ENCODE results near the gene LGALS3BP.
"Not testable (repeated sequence)": the region's sequence is repeated elsewhere in the genome, so short reads cannot be mapped to it uniquely, and the experiment has no call there.

Gene LGALS3BP

GRCh38 chr17:78947235-78948149, 32.2 kb downstream of the LGALS3BP start:
- DNase-seq (ENCODE audit: low spot score in 2 of 2), result no peak
- Histone ChIP-seq H3K9me3 (no peaks in the 10 kb centered on the region), H3K36me3 (replicated peaks) (no peaks in the 10 kb centered on the region), H3K4me1 (no peaks in the 10 kb centered on the region), H3K4me3 (no peak overlapping the region), H3K27me3 (ENCODE audit: low read depth) (no peaks in the 10 kb centered on the region)
- in situ Hi-C loops (cut with MboI; ENCODE audit: low sequenced_read_pairs), result no loop called here

- Histone ChIP-seq H3K9me3 (no peaks in the 10 kb centered on the region), H3K27me3 (ENCODE audit: low read depth) (no peaks in the 10 kb centered on the region), H3K4me1 (no peaks in the 10 kb centered on the region), H3K4me3 (no peak overlapping the region), H3K36me3 (replicated peaks) (no peaks in the 10 kb centered on the region)
- in situ Hi-C loops (cut with MboI; ENCODE audit: low sequenced_read_pairs), result no loop called here
- DNase-seq (ENCODE audit: low spot score in 2 of 2), result no peak
Measured at GRCh38 chr17:78946631-78947030, 33.1 kb downstream of the LGALS3BP start.

GRCh38 chr17:78946131-78946530, 33.6 kb downstream of the LGALS3BP start:
- DNase-seq (ENCODE audit: low spot score in 2 of 2), result no peak
- in situ Hi-C loops (cut with MboI; ENCODE audit: low sequenced_read_pairs), result no loop called here

GRCh38 chr17:78945455-78945854, 34.3 kb downstream of the LGALS3BP start:
- H3K27me3 ChIP-seq (ENCODE audit: low read depth); H3K36me3 ChIP-seq (replicated peaks); H3K4me3 ChIP-seq; in situ Hi-C loops (cut with MboI; ENCODE audit: low sequenced_read_pairs); DNase-seq (ENCODE audit: low spot score in 2 of 2); H3K4me1 ChIP-seq; H3K9me3 ChIP-seq: not testable (repeated sequence)

More at GRCh38 chr17:78946131-78946530, 33.6 kb downstream of the LGALS3BP start:
- Histone ChIP-seq H3K4me1 (no peaks in the 10 kb centered on the region), H3K27me3 (ENCODE audit: low read depth) (no peaks in the 10 kb centered on the region), H3K36me3 (replicated peaks) (no peaks in the 10 kb centered on the region), H3K4me3 (no peak overlapping the region), H3K9me3 (no peaks in the 10 kb centered on the region)

- H3K27me3 ChIP-seq (ENCODE audit: low read depth), result no peaks in the 10 kb centered on the region; the same call in 1 of the 2 replicates
- H3K9me3 ChIP-seq, result no peaks in the 10 kb centered on the region
- H3K4me3 ChIP-seq, result no peak overlapping the region
- no peaks in the 10 kb centered on the region for H3K4me1 ChIP-seq
- DNase-seq (ENCODE audit: low spot score in 2 of 2), result no peak
- in situ Hi-C loops (cut with MboI; ENCODE audit: low sequenced_read_pairs), result no loop called here
- H3K36me3 ChIP-seq (replicated peaks), result no peaks in the 10 kb centered on the region
Measured at GRCh38 chr17:78944956-78945355, 34.8 kb downstream of the LGALS3BP start.

- Histone ChIP-seq H3K27me3 (ENCODE audit: low read depth) (no peaks in the 10 kb centered on the region; the same call in 1 of the 2 replicates), H3K4me3 (no peak overlapping the region), H3K4me1 (no peaks in the 10 kb centered on the region), H3K36me3 (replicated peaks) (no peaks in the 10 kb centered on the region), H3K9me3 (no peaks in the 10 kb centered on the region)
- in situ Hi-C loops (cut with MboI; ENCODE audit: low sequenced_read_pairs), result no loop called here
- DNase-seq (ENCODE audit: low spot score in 2 of 2), result no peak
Measured at GRCh38 chr17:78944026-78944425, 35.7 kb downstream of the LGALS3BP start.

GRCh38 chr17:78940708-78941107, 39.0 kb downstream of the LGALS3BP start:
- H3K9me3 ChIP-seq, result no peaks in the 10 kb centered on the region
- DNase-seq (ENCODE audit: low spot score in 2 of 2), result no peak
- no peaks in the 10 kb centered on the region for H3K4me1 ChIP-seq
- no peak overlapping the region for H3K4me3 ChIP-seq
- in situ Hi-C loops (cut with MboI; ENCODE audit: low sequenced_read_pairs), result no loop called here
- H3K36me3 ChIP-seq (replicated peaks), result no peaks in the 10 kb centered on the region
- no peaks in the 10 kb centered on the region; the same call in 1 of the 2 replicates for H3K27me3 ChIP-seq (ENCODE audit: low read depth)

GRCh38 chr17:78940258-78940657, 39.5 kb downstream of the LGALS3BP start:
- H3K27me3 ChIP-seq (ENCODE audit: low read depth), result no peaks in the 10 kb centered on the region; the same call in 1 of the 2 replicates
- DNase-seq (ENCODE audit: low spot score in 2 of 2), result no peak
- H3K9me3 ChIP-seq, result no peaks in the 10 kb centered on the region
- in situ Hi-C loops (cut with MboI; ENCODE audit: low sequenced_read_pairs), result no loop called here
- no peaks in the 10 kb centered on the region for H3K36me3 ChIP-seq (replicated peaks)
- no peaks in the 10 kb centered on the region for H3K4me1 ChIP-seq
- H3K4me3 ChIP-seq, result no peak overlapping the region

- H3K27me3 ChIP-seq (ENCODE audit: low read depth), result no peaks in the 10 kb centered on the region; the same call in 1 of the 2 replicates
- H3K9me3 ChIP-seq, result no peaks in the 10 kb centered on the region
- DNase-seq (ENCODE audit: low spot score in 2 of 2), result no peak
- no peaks in the 10 kb centered on the region for H3K4me1 ChIP-seq
- H3K36me3 ChIP-seq (replicated peaks), result no peaks in the 10 kb centered on the region
- no peak overlapping the region for H3K4me3 ChIP-seq
- in situ Hi-C loops (cut with MboI; ENCODE audit: low sequenced_read_pairs), result no loop called here
Measured at GRCh38 chr17:78939615-78940014, 40.1 kb downstream of the LGALS3BP start.

GRCh38 chr17:78937561-78937960, 42.2 kb downstream of the LGALS3BP start:
- no peak for DNase-seq (ENCODE audit: low spot score in 2 of 2)
- in situ Hi-C loops (cut with MboI; ENCODE audit: low sequenced_read_pairs), result no loop called here
- Histone ChIP-seq H3K36me3 (replicated peaks) (no peaks in the 10 kb centered on the region), H3K27me3 (ENCODE audit: low read depth) (no peaks in the 10 kb centered on the region; the same call in none of the 2 replicates), H3K9me3 (no peaks in the 10 kb centered on the region), H3K4me3 (no peak overlapping the region), H3K4me1 (no peaks in the 10 kb centered on the region)

GRCh38 chr17:78935419-78936323, 44.1 kb downstream of the LGALS3BP start:
- Histone ChIP-seq H3K4me3 (no peak overlapping the region), H3K27me3 (ENCODE audit: low read depth) (no peaks in the 10 kb centered on the region; the same call in none of the 2 replicates), H3K9me3 (no peaks in the 10 kb centered on the region), H3K4me1 (no peaks in the 10 kb centered on the region), H3K36me3 (replicated peaks) (no peaks in the 10 kb centered on the region)
- no peak for DNase-seq (ENCODE audit: low spot score in 2 of 2)
- in situ Hi-C loops (cut with MboI; ENCODE audit: low sequenced_read_pairs), result no loop called here

GRCh38 chr17:78934681-78935418, 44.9 kb downstream of the LGALS3BP start:
- in situ Hi-C loops (cut with MboI; ENCODE audit: low sequenced_read_pairs), result no loop called here
- no peaks in the 10 kb centered on the region; the same call in 1 of the 2 replicates for H3K27me3 ChIP-seq (ENCODE audit: low read depth)
- H3K4me3 ChIP-seq, result no peak overlapping the region
- no peaks in the 10 kb centered on the region for H3K9me3 ChIP-seq
- DNase-seq (ENCODE audit: low spot score in 2 of 2), result no peak
- H3K4me1 ChIP-seq, result no peaks in the 10 kb centered on the region
- no peaks in the 10 kb centered on the region for H3K36me3 ChIP-seq (replicated peaks)

- Histone ChIP-seq H3K27me3 (ENCODE audit: low read depth) (no peaks in the 10 kb centered on the region; the same call in 1 of the 2 replicates), H3K9me3 (no peaks in the 10 kb centered on the region), H3K4me1 (no peaks in the 10 kb centered on the region), H3K4me3 (no peak overlapping the region), H3K36me3 (replicated peaks) (no peaks in the 10 kb centered on the region)
- in situ Hi-C loops (cut with MboI; ENCODE audit: low sequenced_read_pairs), result no loop called here
- peak in 1 of 2 experiments; percentile 42 for DNase-seq (ENCODE audit: low spot score in 2 of 2)
Measured at GRCh38 chr17:78933959-78934568, 45.7 kb downstream of the LGALS3BP start.
